Measurements from ENCODE around the gene RNASE7.

- TF ChIP-seq CTCF (IDR thresholded peaks at IDR 0.05) (no peak), RXRA (IDR thresholded peaks at IDR 0.05; ENCODE audit: borderline replicate concordance, low read depth) (no peak), SMC3 (IDR thresholded peaks at IDR 0.05; ENCODE audit: low read depth, low read length) (no peak), CHD2 (IDR thresholded peaks at IDR 0.05; ENCODE audit: low read length, partially characterized antibody) (no peak), RFX5 (IDR thresholded peaks at IDR 0.05; ENCODE audit: low read length) (no peak), NRF1 (IDR thresholded peaks at IDR 0.05; ENCODE audit: low read depth, low read length) (no peak), USF2 (IDR thresholded peaks at IDR 0.05; ENCODE audit: borderline replicate concordance, low read depth, low read length) (no peak), REST (IDR thresholded peaks at IDR 0.05; ENCODE audit: low read depth, low read length) (no peak), TEAD4 (IDR thresholded peaks at IDR 0.05; ENCODE audit: borderline replicate concordance, insufficient read depth) (no peak), RAD21 (IDR thresholded peaks at IDR 0.05; ENCODE audit: low read length) (no peak), JUND (IDR thresholded peaks at IDR 0.05) (no peak), GABPA (IDR thresholded peaks at IDR 0.05; ENCODE audit: low read depth) (no peak)
Measured at GRCh38 chr14:21001218-21001617, 40.9 kb upstream of the RNASE7 start.
